Stomach (tissue), 4 donors: ENCODE measurements around the gene MYLK2.

Experiments
- POLR2AphosphoS5 ChIP-seq, 3 donors: sonication (generic); formaldehyde crosslinking; IDR thresholded peaks; one replicate each; pipeline ENCODE4 v1.6.1; 2016; ENCODE audit warnings: antibody characterized with exemption in 3 of 3
- TF ChIP-seq, protein P1 (sequence below), 7 experiments: fragments of 450-650 bp in 4 of 7; fragments of 200-600 bp in 3 of 7; sonication (generic) in 3 of 7; IDR thresholded peaks; one replicate each; pipeline ENCODE4 v1.5.1; 2016 to 2019; ENCODE audit warnings: antibody characterized with exemption in 7 of 7, control low read depth in 2 of 7, mild to moderate bottlenecking in 1 of 7

DNA sequence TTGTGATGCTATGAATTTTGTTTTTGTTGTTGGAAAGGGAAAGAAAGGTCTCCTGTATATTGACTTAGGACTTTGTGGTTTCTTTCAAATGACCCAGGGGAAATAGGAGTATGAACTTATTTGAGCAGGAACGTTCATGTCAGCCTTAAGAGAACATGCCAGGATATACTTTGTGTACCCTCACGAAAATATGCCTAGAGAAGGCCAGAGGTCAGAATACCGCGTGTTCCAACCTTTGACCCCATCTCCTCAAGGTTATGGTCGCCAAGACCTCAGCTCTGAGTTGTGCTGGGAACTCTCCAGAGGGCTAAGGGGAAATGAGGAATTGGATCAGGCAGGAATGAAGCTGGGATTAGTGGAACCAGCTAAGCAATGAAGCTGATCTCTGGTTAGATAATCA, 62.8 kb downstream of the MYLK2 start:
- TF ChIP-seq, protein P1, sequence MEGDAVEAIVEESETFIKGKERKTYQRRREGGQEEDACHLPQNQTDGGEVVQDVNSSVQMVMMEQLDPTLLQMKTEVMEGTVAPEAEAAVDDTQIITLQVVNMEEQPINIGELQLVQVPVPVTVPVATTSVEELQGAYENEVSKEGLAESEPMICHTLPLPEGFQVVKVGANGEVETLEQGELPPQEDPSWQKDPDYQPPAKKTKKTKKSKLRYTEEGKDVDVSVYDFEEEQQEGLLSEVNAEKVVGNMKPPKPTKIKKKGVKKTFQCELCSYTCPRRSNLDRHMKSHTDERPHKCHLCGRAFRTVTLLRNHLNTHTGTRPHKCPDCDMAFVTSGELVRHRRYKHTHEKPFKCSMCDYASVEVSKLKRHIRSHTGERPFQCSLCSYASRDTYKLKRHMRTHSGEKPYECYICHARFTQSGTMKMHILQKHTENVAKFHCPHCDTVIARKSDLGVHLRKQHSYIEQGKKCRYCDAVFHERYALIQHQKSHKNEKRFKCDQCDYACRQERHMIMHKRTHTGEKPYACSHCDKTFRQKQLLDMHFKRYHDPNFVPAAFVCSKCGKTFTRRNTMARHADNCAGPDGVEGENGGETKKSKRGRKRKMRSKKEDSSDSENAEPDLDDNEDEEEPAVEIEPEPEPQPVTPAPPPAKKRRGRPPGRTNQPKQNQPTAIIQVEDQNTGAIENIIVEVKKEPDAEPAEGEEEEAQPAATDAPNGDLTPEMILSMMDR (IDR thresholded peaks at IDR 0.05), result no peak
- TF ChIP-seq POLR2AphosphoS5 (IDR thresholded peaks at IDR 0.05), result no peak
